SK-N-MC (cell line): ENCODE measurements around the gene CATSPERZ.
A peak's percentile ranks its signal among the peaks of the same experiment; 100 is the strongest.
"Not testable (repeated sequence)": the region's sequence is repeated elsewhere in the genome, so short reads cannot be mapped to it uniquely, and the experiment has no call there.

Source experiments
- DNase-seq: peaks from one replicate; pipeline ENCODE4 v3.0.0-alpha.2; 2011; ENCODE audit warnings: low read depth, low spot score
- H3K27ac ChIP-seq: fragments of 200-600 bp; sonication (generic); 2 replicates; pipeline ENCODE4 v1.5.1; 2016; ENCODE audit warnings: mixed run types
- H3K36me3 ChIP-seq: fragments of 200-600 bp; sonication (generic); 2 replicates; pipeline ENCODE4 v1.6.1; 2017; ENCODE audit warnings: antibody characterized with exemption, low read length, mixed read lengths; ENCODE audit not compliant: insufficient read depth
- H3K4me3 ChIP-seq: fragments of 200-600 bp; sonication (generic); 2 replicates; pipeline ENCODE4 v1.5.1; 2016
- H3K9ac ChIP-seq: fragments of 200-600 bp; sonication (generic); 2 replicates; pipeline ENCODE4 v1.8.0; 2017; ENCODE audit warnings: mixed run types, mixed read lengths; ENCODE audit not compliant: insufficient read length
- H3K9me3 ChIP-seq: fragments of 200-600 bp; sonication (generic); 2 replicates; pipeline ENCODE4 v1.6.1; 2017; ENCODE audit warnings: low read depth, mild to moderate bottlenecking, antibody characterized with exemption, low read length, moderate library complexity, mixed read lengths
- EZH2 ChIP-seq: fragments of 200-600 bp; sonication (generic); IDR thresholded peaks from one replicate; pipeline ENCODE4 v1.6.1; 2017; ENCODE audit warnings: antibody characterized with exemption
- FOXP2 ChIP-seq: optimal IDR thresholded peaks from 2 replicates; pipeline ENCODE3; 2011; ENCODE audit warnings: mild to moderate bottlenecking, moderate library complexity; ENCODE audit not compliant: insufficient read depth; ENCODE audit errors: extremely low read length, control extremely low read depth
- POLR2AphosphoS5 ChIP-seq: IDR thresholded peaks from 2 replicates; pipeline ENCODE4 v1.6.1; 2012; ENCODE audit warnings: mild to moderate bottlenecking, low read depth, low read length, borderline replicate concordance

The CATSPERZ gene

DNA sequence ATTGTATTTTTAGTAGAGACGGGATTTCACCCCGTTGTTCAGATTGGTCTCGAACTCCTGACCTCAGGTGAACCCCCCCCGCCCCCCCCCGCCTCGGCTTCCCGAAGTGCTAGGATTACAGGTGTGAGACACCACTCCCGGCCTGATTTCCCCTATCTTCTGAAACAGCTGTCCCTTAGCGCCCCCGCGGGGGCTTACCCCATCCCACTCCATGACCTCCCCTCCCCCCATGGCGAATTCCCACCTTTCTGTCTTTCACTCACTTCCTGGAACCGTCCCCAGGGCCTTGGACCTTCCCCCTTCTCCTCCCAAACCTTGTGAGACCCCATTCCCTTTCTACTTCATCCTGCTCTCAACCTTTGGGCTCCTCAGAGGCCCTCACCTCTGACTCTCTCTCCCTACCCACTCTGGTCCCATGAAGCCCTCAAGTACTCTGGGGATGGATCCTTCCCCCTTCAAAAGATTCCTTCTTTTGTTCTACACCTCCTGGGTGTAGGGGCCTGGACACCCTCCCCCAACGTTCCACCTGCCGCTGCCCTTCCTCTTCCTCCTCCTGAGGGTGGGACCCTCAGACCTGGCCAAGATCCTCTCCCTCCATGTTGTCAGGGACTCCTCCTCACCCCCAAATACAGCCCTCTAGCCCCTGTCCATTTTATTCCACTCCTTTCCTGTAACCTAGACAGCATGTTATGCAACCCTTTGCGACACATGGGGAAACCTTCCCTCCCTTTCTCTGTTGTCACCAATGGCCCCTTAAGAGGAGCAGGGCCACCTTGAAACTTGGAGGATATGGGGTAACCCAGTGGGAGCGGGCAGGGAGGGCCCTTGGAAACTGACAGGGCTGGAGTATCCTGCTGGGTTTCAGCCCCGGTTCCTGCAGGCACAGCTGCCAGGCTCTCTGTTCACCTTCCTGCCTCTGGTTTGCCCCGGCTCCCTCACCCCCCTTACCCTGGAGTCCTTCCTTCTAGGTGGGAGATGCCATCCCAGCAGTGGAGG, 18.9 kb downstream of the CATSPERZ start:
- Histone ChIP-seq H3K4me3 (peak overlapping the region; percentile 96), H3K27ac (no peak overlapping the region), H3K9ac (peak overlapping the region; percentile 97), H3K36me3 (peaks cover 5% of the 10 kb centered on the region; the same call in 1 of the 2 replicates), H3K9me3 (no peaks in the 10 kb centered on the region)
- no peak for TF ChIP-seq POLR2AphosphoS5
- TF ChIP-seq EZH2, result no peak
- TF ChIP-seq FOXP2, result no peak
- no peak for DNase-seq

DNA sequence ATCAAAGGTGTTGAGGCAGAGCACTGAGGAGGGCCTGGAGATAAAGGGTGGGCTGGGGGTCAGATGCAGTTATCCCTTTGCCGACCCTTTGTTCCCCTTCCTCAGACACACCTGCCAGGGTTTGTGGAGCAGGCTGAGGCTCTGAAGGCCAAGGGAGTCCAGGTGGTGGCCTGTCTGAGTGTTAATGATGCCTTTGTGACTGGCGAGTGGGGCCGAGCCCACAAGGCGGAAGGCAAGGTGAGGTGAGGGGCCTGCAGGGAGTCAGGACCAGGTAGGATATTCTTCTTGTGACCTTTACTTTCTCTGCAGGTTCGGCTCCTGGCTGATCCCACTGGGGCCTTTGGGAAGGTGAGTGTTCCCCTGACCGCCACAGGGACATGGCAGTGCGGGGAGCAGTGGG, 20.4 kb downstream of the CATSPERZ start:
- Histone ChIP-seq H3K27ac (no peak overlapping the region), H3K9ac (no peak overlapping the region)
- DNase-seq, result no peak

DNA sequence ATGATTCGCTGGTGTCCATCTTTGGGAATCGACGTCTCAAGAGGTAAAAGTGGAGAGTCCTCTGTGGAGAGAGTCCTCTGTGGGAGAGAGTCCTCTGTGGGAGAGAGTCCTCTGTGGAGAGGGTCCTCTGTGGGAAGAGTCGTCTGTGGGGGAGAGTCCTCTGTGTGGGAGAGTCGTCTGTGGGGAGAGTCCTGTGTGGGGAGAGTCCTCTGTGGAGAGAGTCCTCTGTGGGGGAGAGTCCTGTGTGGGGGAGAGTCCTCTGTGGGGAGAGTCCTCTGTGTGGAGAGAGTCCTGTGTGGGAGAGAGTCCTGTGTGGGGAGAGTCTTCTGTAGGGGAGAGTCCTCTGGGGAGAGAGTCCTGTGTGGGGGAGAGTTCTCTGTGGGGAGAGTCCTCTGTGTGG, 20.9 kb downstream of the CATSPERZ start:
- no peak overlapping the region for H3K9ac ChIP-seq
- H3K9me3 ChIP-seq, result no peaks in the 10 kb centered on the region
- H3K4me3 ChIP-seq, result no peak overlapping the region
- H3K36me3 ChIP-seq, result no peaks in the 10 kb centered on the region; the same call in 1 of the 2 replicates
- H3K27ac ChIP-seq, result no peak overlapping the region
- TF ChIP-seq EZH2 (no peak), POLR2AphosphoS5 (no peak), FOXP2 (no peak)
- no peak for DNase-seq

More for the DNA sequence above, 20.4 kb downstream of the CATSPERZ start:
- H3K4me3 ChIP-seq, result no peak overlapping the region
- no peaks in the 10 kb centered on the region for H3K9me3 ChIP-seq
- H3K36me3 ChIP-seq, result no peaks in the 10 kb centered on the region; the same call in 1 of the 2 replicates
- TF ChIP-seq POLR2AphosphoS5, result no peak
- TF ChIP-seq FOXP2, result no peak
- no peak for TF ChIP-seq EZH2

DNA sequence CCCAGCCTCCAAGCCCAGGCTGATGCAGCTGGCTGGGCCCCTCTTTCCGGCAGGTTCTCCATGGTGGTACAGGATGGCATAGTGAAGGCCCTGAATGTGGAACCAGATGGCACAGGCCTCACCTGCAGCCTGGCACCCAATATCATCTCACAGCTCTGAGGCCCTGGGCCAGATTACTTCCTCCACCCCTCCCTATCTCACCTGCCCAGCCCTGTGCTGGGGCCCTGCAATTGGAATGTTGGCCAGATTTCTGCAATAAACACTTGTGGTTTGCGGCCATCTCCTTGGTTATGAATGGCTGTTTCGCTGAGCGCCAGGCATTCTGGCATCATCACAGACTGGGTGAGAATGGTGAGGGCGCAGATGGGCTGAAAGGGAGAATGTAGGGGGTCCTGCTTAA, 21.4 kb downstream of the CATSPERZ start:
- no peak overlapping the region for H3K9ac ChIP-seq
- no peaks in the 10 kb centered on the region; the same call in 1 of the 2 replicates for H3K36me3 ChIP-seq
- no peak for DNase-seq
- TF ChIP-seq FOXP2 (no peak), POLR2AphosphoS5 (no peak), EZH2 (no peak)
- H3K27ac ChIP-seq, result no peak overlapping the region
- no peaks in the 10 kb centered on the region for H3K9me3 ChIP-seq
- H3K4me3 ChIP-seq, result no peak overlapping the region

DNA sequence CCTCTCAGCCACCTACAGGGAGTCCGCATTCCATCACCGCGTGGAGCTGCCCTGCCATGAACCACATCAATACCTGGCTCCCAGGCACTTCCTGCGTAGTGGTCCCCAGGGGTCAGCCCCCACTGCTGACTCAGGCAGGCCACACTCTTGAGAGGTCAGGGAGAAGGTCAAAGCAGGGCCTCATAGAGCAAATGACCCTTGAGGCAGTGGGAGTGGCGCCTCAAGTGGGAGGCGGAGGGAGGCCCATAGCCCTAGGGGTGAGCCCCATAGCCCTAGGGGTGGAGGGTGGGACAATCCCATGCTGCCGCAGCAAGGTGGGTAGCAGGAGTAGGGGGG, 22.7 kb downstream of the CATSPERZ start:
- Histone ChIP-seq H3K9ac (no peak overlapping the region), H3K9me3 (no peaks in the 10 kb centered on the region), H3K36me3 (no peaks in the 10 kb centered on the region; the same call in 1 of the 2 replicates), H3K4me3 (no peak overlapping the region), H3K27ac (no peak overlapping the region)
- TF ChIP-seq EZH2, result no peak
- TF ChIP-seq FOXP2, result no peak
- no peak for TF ChIP-seq POLR2AphosphoS5
- no peak for DNase-seq

DNA sequence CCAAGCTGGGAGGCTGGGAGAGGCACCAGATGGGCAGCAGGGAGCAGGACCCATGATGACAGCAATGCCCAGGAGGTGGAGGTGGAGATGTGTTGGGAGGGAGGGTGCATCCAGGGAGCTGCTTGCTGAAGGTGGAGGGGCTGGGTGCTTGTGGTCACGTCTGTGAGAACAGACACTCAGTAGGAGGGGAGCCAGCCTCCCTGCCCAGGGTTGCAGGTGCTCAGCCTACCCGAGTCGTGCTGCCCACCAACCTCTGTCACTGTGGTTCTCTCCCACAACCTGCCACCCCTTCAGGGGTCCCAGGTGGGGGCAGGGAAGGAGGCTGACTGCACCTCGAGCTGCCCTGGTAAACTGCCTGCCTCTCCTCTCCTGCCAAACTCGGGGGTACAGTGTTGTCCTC, 23.2 kb downstream of the CATSPERZ start:
- H3K36me3 ChIP-seq, result no peaks in the 10 kb centered on the region; the same call in 1 of the 2 replicates
- no peak overlapping the region for H3K4me3 ChIP-seq
- no peaks in the 10 kb centered on the region for H3K9me3 ChIP-seq
- H3K27ac ChIP-seq, result no peak overlapping the region
- no peak for TF ChIP-seq FOXP2
- no peak for TF ChIP-seq EZH2
- TF ChIP-seq POLR2AphosphoS5, result no peak
- no peak for DNase-seq
- H3K9ac ChIP-seq, result no peak overlapping the region

DNA sequence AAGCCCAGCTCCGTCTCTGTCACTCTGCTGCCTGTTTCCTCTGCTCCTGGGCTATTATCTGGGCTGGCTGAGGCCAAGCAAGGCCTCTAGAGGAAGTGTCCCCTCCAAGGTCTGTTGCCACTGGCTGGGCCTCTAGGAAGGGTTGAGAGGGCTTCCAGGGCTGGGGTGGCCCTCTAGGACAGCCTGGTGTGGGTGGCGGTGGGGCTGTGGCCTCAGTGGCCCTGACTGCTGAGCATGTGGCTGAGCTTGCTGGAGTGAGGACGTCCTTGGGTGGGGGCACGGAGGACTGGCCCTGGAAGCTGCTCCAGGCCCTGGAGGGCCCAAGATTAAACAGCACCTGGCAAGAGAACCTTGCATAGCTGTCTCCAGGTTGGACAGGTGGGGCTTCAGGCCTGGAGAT, 23.8 kb downstream of the CATSPERZ start:
- not testable (repeated sequence) for H3K27ac ChIP-seq, H3K9ac ChIP-seq, H3K36me3 ChIP-seq, H3K4me3 ChIP-seq, DNase-seq, H3K9me3 ChIP-seq

DNA sequence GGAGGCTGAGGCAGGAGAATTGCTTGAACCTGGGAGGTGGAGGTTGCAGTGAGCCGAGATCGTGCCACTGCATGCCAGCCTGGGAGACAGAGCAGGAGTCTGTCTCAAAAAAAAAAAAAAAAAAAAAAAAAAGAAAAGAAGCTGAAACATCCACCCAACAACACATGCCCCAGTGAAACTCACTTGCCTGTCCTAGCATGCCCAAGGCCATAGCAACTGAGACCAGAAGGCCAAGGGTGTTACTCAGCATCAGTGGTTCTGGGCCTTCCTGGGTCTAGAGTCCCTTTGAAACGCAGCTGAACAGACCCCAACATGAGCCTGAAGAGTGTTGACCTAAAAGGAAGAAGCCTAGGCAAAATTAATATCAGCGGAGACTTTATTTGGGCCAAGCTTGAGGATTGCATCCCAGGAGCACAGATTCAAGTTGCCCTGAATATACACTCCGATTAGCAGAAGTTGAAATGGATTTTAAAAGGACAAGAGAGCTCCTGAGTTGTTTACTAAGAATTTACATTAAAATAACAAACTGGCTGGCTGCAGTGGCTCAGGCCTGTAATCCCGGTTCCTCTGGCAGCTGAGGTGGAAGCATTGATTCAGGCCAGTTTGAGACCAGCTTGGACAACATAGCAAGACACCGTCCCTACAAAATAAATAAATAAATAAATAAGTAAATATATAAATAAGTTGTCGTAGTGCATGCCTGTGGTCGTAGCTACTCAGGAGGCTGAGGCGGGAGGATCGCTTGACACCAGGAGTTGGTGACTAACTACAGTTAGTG, 24.7 kb downstream of the CATSPERZ start:
- no peak overlapping the region for H3K4me3 ChIP-seq
- no peaks in the 10 kb centered on the region; the same call in 1 of the 2 replicates for H3K36me3 ChIP-seq
- DNase-seq, result no peak
- no peaks in the 10 kb centered on the region for H3K9me3 ChIP-seq
- no peak for TF ChIP-seq POLR2AphosphoS5
- no peak for TF ChIP-seq EZH2
- TF ChIP-seq FOXP2, result no peak
- no peak overlapping the region for H3K27ac ChIP-seq
- H3K9ac ChIP-seq, result no peak overlapping the region

DNA sequence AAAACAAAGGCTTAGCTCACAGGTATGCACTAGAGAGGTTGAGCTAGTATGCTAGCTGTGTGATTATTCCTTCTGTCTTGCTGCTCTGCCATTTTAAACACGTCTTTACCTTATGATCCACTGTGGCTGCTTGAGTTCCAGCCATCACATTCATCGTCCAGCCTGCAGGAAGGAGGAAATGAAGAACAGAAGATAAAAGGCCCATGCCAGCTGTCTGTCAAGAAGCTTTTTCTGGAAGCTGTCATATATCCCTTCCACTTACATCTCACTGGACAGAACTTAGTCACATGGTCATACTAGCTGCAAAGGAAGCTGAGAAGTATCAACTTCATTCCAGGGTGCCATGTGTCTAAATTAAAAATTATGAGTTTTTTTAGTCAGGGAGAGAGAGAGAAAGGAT, 27.2 kb downstream of the CATSPERZ start:
- Histone ChIP-seq H3K9ac (no peak overlapping the region), H3K36me3 (no peaks in the 10 kb centered on the region), H3K27ac (no peak overlapping the region), H3K4me3 (no peak overlapping the region), H3K9me3 (no peaks in the 10 kb centered on the region)
- no peak for DNase-seq
- no peak for TF ChIP-seq FOXP2
- TF ChIP-seq EZH2, result no peak
- no peak for TF ChIP-seq POLR2AphosphoS5
